ENCODE measurements around the gene STX18.

Gene STX18

DNA sequence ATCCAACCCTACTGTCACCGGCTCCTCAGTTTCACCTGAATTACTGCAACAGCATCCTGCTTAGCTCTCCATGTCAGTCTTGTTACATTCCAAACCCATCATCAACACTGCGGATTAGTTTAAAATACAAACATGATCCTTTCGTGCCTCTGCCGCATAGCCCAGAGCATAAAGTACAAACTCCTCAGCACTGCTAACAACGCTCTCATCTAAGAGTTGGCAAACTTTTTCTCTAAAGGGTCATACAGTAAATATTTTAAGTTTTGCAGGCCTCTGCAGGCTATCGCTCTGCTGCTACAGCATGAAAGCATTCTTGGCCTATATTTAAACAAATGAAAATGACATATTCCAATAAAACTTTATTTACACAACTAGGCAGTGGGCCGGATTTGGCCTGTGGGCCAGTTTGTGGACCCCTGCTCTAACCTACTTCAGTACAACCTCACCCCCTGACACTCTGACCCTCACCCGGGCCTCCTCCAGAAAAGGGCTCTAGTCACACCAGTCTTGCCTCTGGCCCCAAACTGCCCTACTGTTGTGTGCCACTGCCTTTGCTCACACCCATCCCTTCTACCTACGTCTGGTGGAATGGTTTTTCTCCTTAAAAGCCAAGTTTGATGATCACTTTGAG, 7.2 kb downstream of the STX18 start:
- Histone ChIP-seq H3K36me3 (no peaks in the 10 kb centered on the region), H3K4me3 (ENCODE audit: low read depth in 1 of 2, low read length in 1 of 2) (no peak overlapping the region), H3K27ac (no peak overlapping the region), H3K4me1 (ENCODE audit: control insufficient read depth in 1 of 2, insufficient read depth in 1 of 2, low read depth in 1 of 2, low read length in 1 of 2) (no peaks in the 10 kb centered on the region), H3K9me3 (no peaks in the 10 kb centered on the region), H3K27me3 (no peaks in the 10 kb centered on the region)
- TF ChIP-seq, protein P1, sequence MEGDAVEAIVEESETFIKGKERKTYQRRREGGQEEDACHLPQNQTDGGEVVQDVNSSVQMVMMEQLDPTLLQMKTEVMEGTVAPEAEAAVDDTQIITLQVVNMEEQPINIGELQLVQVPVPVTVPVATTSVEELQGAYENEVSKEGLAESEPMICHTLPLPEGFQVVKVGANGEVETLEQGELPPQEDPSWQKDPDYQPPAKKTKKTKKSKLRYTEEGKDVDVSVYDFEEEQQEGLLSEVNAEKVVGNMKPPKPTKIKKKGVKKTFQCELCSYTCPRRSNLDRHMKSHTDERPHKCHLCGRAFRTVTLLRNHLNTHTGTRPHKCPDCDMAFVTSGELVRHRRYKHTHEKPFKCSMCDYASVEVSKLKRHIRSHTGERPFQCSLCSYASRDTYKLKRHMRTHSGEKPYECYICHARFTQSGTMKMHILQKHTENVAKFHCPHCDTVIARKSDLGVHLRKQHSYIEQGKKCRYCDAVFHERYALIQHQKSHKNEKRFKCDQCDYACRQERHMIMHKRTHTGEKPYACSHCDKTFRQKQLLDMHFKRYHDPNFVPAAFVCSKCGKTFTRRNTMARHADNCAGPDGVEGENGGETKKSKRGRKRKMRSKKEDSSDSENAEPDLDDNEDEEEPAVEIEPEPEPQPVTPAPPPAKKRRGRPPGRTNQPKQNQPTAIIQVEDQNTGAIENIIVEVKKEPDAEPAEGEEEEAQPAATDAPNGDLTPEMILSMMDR (IDR thresholded peaks at IDR 0.05) = no peak

DNA sequence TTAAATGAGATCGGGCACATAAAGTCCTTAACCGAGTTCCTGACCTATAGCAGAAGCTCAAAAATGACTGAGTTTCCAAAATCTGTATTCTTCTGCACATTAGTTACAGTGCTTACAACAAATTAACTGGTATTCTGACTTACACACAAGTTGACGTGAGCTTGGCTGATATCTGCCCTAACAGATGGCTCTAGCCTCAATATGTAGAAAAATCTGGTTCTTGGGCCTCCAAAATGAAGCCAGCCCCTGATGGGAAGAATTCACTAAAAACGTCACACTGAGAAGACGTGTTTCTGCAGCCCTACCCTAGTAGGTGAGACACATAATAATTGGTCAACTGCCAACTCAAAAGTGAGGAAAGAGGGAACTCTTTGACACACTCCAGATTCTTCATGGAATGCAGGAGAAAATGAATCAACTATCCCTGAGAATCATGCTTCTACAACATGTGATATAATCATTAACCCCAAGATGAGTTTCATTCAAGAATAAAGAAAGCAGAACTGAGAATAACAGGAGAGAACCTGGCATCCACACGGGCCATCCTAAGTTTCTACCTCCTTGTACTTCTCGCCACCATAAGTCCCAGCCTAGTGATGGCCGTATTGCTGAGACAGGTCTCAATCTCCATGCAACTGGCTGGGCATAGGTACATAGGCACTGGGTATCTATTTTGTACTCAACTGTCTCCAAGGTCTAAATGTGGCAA, 8.2 kb downstream of the STX18 start:
- no peaks in the 10 kb centered on the region for H3K9me3 ChIP-seq
- H3K36me3 ChIP-seq = no peaks in the 10 kb centered on the region
- no peak overlapping the region for H3K4me3 ChIP-seq (ENCODE audit: low read depth in 1 of 2, low read length in 1 of 2)
- TF ChIP-seq, protein P1 (IDR thresholded peaks at IDR 0.05) = no peak
- no peaks in the 10 kb centered on the region for H3K27me3 ChIP-seq
- no peak overlapping the region for H3K27ac ChIP-seq
- H3K4me1 ChIP-seq (ENCODE audit: control insufficient read depth in 1 of 2, insufficient read depth in 1 of 2, low read depth in 1 of 2, low read length in 1 of 2) = no peaks in the 10 kb centered on the region

DNA sequence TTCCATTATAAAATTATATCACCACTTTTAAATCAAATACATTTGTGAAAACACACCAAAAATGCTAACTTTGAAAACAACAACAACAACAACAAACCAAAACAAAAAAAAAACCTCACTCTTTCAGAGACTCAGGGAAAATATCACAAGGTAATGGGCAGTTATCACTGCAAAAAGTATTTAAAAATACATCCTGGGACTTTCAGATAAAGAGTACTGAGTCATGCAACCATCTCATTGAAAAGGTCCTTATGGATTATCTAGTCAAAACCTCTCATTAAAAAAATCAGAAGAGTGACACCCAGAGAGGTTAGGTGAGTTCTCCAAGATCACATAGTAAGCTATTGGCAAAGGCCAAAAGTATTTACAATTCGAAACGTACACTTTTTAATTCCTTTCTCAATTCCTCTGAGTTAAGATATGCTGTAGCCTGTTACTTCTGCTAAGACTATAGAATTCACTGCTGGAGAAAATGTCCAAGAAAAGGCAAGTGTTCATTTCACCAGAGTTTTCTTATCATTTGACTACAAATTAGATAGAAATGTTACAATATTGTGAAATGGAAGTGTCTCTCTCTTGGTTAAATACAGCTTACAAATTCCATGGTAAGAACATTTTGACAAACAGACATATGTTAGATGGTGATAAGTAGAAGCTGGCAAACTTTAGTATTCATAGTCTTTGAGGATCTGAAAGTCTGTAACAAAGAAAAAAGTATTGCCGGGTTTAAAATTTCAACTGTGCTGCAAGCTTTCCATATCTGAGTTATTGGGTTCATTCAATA, 9.3 kb downstream of the STX18 start:
- TF ChIP-seq, protein P1 (IDR thresholded peaks at IDR 0.05) = no peak
- Histone ChIP-seq H3K9me3 (no peaks in the 10 kb centered on the region), H3K4me3 (ENCODE audit: low read depth in 1 of 2, low read length in 1 of 2) (no peak overlapping the region), H3K4me1 (ENCODE audit: control insufficient read depth in 1 of 2, insufficient read depth in 1 of 2, low read depth in 1 of 2, low read length in 1 of 2) (no peaks in the 10 kb centered on the region), H3K27me3 (no peaks in the 10 kb centered on the region), H3K36me3 (no peaks in the 10 kb centered on the region), H3K27ac (no peak overlapping the region)

DNA sequence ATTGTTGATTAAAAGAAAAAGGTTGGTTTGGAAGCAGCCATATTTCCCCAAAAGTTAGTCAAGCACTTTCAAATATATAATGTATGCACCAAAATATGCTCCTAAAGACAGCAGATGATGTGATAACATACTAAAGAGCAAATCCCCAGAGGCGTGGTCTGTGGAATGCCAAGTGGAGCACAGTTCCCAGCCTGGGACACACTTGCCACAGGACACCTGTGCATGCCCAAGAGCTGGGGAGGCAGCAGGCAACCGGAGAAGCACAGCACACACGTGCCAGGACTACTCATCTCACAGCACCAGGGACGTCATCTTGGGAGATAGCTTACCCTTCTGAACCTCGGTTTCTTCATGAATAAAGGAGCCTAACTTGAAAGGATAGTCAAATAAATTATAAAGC, 12.5 kb downstream of the STX18 start:
- Histone ChIP-seq H3K4me1 (ENCODE audit: control insufficient read depth in 1 of 2, insufficient read depth in 1 of 2, low read depth in 1 of 2, low read length in 1 of 2) (no peaks in the 10 kb centered on the region), H3K4me3 (ENCODE audit: low read depth in 1 of 2, low read length in 1 of 2) (no peak overlapping the region), H3K27ac (no peak overlapping the region), H3K9me3 (no peaks in the 10 kb centered on the region), H3K36me3 (no peaks in the 10 kb centered on the region), H3K27me3 (no peaks in the 10 kb centered on the region)
- TF ChIP-seq, protein P1 (IDR thresholded peaks at IDR 0.05) = no peak

DNA sequence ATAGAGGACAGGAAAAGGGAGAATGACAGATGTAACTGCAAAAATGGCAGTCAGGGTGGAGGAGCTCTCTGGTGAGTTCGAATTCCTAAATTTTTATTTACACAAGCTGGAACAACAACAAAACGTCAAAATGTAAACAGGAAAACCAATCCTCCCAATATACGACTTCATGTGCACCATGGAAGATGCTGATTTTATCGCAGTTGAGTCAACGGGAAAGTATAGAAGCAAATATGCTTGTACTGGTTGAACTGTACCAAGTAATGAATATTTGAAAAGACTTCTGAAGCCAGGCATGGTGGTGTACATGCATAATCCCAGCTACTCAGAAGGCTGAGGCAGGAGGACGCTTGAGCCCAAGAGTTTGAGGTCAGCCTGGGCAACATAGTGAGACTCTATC, 15.4 kb downstream of the STX18 start:
- no peaks in the 10 kb centered on the region for H3K27me3 ChIP-seq
- H3K4me3 ChIP-seq (ENCODE audit: low read depth in 1 of 2, low read length in 1 of 2) = no peak overlapping the region
- no peaks in the 10 kb centered on the region for H3K36me3 ChIP-seq
- no peak overlapping the region for H3K27ac ChIP-seq
- H3K9me3 ChIP-seq = no peaks in the 10 kb centered on the region
- TF ChIP-seq, protein P1 (IDR thresholded peaks at IDR 0.05) = no peak
- H3K4me1 ChIP-seq (ENCODE audit: control insufficient read depth in 1 of 2, insufficient read depth in 1 of 2, low read depth in 1 of 2, low read length in 1 of 2) = no peaks in the 10 kb centered on the region

Data from neutrophil (primary cell).